Measurements from ENCODE around the gene UBE2F. TPM values are rescaled to one million over a fixed set of nuclear protein-coding genes. Genes with fewer than 3 reads are reported as not detected.
"Not testable (repeated sequence)": the region's sequence is repeated elsewhere in the genome, so short reads cannot be mapped to it uniquely, and the experiment has no call there.

Gene UBE2F
- total RNA-seq, 3 donors from 2014 or later: 62.6 to 66.9 (median 64.0) TPM

GRCh38 chr2:238053191-238053776 lies 86.5 kb downstream of the UBE2F start:
- intact Hi-C loops (cut with DNase I; ENCODE audit: low total_unique reads): no loop called here
- Histone ChIP-seq H3K27ac (no peak overlapping the region), H3K4me1 (no peaks in the 10 kb centered on the region), H3K27me3 (no peaks in the 10 kb centered on the region), H3K4me3 (no peak overlapping the region), H3K9me3 (no peaks in the 10 kb centered on the region), H3K36me3 (no peaks in the 10 kb centered on the region)
- TF ChIP-seq POLR2A (IDR thresholded peaks at IDR 0.05) (no peak), POLR2AphosphoS5 (IDR thresholded peaks at IDR 0.05) (no peak), CTCF (IDR thresholded peaks at IDR 0.05) (no peak)
- DNase-seq (ENCODE audit: low spot score in 2 of 2): no peak

GRCh38 chr2:238055841-238056240 lies 89.0 kb downstream of the UBE2F start:
- DNase-seq (ENCODE audit: low spot score in 2 of 2): no peak
- H3K4me3 ChIP-seq: no peak overlapping the region
- intact Hi-C loops (cut with DNase I; ENCODE audit: low total_unique reads): no loop called here
- H3K4me1 ChIP-seq: no peaks in the 10 kb centered on the region
- H3K9me3 ChIP-seq: no peaks in the 10 kb centered on the region
- H3K27me3 ChIP-seq: no peaks in the 10 kb centered on the region
- TF ChIP-seq POLR2AphosphoS5 (IDR thresholded peaks at IDR 0.05) (no peak), POLR2A (IDR thresholded peaks at IDR 0.05) (no peak), CTCF (IDR thresholded peaks at IDR 0.05) (no peak)
- H3K27ac ChIP-seq: no peak overlapping the region
- H3K36me3 ChIP-seq: no peaks in the 10 kb centered on the region

- intact Hi-C loops (cut with DNase I; ENCODE audit: low total_unique reads); H3K4me1 ChIP-seq: not testable (repeated sequence)
Measured at GRCh38 chr2:238057696-238058575, 91.1 kb downstream of the UBE2F start.

GRCh38 chr2:238059505-238059904 lies 92.7 kb downstream of the UBE2F start:
- Histone ChIP-seq H3K4me3 (peak overlapping the region in 2 of 3 donors; percentile 78 to 86), H3K9me3 (no peaks in the 10 kb centered on the region), H3K4me1 (no peaks in the 10 kb centered on the region), H3K36me3 (no peaks in the 10 kb centered on the region), H3K27me3 (no peaks in the 10 kb centered on the region), H3K27ac (no peak overlapping the region)
- TF ChIP-seq CTCF (IDR thresholded peaks at IDR 0.05): no peak
- TF ChIP-seq POLR2A (IDR thresholded peaks at IDR 0.05): no peak
- TF ChIP-seq POLR2AphosphoS5 (IDR thresholded peaks at IDR 0.05): no peak
- DNase-seq (ENCODE audit: low spot score in 2 of 2): no peak
- intact Hi-C loops (cut with DNase I; ENCODE audit: low total_unique reads): no loop called here

More at GRCh38 chr2:238057696-238058575, 91.1 kb downstream of the UBE2F start:
- not testable (repeated sequence) for H3K9me3 ChIP-seq; H3K27me3 ChIP-seq; DNase-seq (ENCODE audit: low spot score in 2 of 2); H3K36me3 ChIP-seq; H3K27ac ChIP-seq; H3K4me3 ChIP-seq

GRCh38 chr2:238060096-238060541 lies 93.3 kb downstream of the UBE2F start:
- DNase-seq (ENCODE audit: low spot score in 2 of 2): no peak
- Histone ChIP-seq H3K4me3 (peak overlapping the region; percentile 78 to 90 (median 86)), H3K4me1 (no peaks in the 10 kb centered on the region), H3K9me3 (no peaks in the 10 kb centered on the region), H3K36me3 (no peaks in the 10 kb centered on the region), H3K27ac (peak overlapping the region; percentile 89 to 94), H3K27me3 (no peaks in the 10 kb centered on the region)
- intact Hi-C loops (cut with DNase I; ENCODE audit: low total_unique reads): no loop called here
- TF ChIP-seq POLR2AphosphoS5 (IDR thresholded peaks at IDR 0.05): no peak

Data from breast epithelium (tissue), 4 donors.